ENCODE data around the gene AHCYL1.

Gene AHCYL1

GRCh38 chr1:109975718-109976117 lies 8.8 kb upstream of the AHCYL1 start:
- TF ChIP-seq, protein P1, sequence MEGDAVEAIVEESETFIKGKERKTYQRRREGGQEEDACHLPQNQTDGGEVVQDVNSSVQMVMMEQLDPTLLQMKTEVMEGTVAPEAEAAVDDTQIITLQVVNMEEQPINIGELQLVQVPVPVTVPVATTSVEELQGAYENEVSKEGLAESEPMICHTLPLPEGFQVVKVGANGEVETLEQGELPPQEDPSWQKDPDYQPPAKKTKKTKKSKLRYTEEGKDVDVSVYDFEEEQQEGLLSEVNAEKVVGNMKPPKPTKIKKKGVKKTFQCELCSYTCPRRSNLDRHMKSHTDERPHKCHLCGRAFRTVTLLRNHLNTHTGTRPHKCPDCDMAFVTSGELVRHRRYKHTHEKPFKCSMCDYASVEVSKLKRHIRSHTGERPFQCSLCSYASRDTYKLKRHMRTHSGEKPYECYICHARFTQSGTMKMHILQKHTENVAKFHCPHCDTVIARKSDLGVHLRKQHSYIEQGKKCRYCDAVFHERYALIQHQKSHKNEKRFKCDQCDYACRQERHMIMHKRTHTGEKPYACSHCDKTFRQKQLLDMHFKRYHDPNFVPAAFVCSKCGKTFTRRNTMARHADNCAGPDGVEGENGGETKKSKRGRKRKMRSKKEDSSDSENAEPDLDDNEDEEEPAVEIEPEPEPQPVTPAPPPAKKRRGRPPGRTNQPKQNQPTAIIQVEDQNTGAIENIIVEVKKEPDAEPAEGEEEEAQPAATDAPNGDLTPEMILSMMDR (conservative IDR thresholded peaks at IDR 0.05; ENCODE audit: low read length), result no peak
- no peak overlapping the region for H3K4me3 ChIP-seq (ENCODE audit: low read length)
- DNase-seq (ENCODE audit: low read depth), result peak; percentile 96

DNA sequence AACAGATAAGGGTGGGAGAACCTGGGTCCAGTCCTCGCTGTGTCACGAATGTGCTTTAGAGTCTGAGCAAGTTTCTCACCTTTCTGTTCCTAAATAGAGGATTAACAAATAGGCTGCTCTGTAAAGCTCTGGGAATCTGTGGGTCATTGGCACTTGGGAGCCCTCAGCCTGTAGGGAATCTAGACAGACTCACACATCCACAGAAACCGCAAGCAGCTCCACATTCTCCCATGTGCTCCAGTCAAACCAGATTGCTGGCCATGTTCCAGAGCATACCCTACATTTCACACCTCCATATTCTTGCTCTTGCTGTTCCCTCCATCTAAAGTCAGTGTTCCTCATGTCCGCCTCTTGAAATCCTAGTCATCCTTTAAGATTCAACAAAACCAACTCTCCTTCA lies 7.8 kb upstream of the AHCYL1 start:
- H3K4me3 ChIP-seq (ENCODE audit: low read length), result no peak overlapping the region
- TF ChIP-seq, protein P1 (conservative IDR thresholded peaks at IDR 0.05; ENCODE audit: low read length), result no peak
- peak; percentile 44 for DNase-seq (ENCODE audit: low read depth)

DNA sequence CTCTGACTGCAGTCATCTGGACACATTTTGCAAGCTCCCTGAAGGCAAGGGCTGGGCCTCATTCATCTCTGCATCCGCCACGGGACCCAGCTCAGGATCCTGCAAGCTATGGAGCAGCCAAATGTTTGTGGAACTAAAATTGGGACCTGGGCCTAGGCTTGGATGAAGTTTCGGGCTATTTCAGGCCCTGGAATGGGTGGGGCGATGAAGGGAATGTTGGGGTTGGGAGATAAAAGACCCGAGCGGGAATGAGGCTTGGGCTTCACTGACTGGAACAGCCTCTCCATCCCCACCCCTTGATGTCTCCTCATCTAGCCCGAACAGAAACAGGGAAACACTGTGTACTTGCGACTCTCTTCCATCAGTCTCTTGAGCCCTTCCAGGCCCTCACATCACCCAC lies 7.3 kb upstream of the AHCYL1 start:
- no peak for DNase-seq (ENCODE audit: low read depth)
- TF ChIP-seq, protein P1 (conservative IDR thresholded peaks at IDR 0.05; ENCODE audit: low read length), result no peak

DNA sequence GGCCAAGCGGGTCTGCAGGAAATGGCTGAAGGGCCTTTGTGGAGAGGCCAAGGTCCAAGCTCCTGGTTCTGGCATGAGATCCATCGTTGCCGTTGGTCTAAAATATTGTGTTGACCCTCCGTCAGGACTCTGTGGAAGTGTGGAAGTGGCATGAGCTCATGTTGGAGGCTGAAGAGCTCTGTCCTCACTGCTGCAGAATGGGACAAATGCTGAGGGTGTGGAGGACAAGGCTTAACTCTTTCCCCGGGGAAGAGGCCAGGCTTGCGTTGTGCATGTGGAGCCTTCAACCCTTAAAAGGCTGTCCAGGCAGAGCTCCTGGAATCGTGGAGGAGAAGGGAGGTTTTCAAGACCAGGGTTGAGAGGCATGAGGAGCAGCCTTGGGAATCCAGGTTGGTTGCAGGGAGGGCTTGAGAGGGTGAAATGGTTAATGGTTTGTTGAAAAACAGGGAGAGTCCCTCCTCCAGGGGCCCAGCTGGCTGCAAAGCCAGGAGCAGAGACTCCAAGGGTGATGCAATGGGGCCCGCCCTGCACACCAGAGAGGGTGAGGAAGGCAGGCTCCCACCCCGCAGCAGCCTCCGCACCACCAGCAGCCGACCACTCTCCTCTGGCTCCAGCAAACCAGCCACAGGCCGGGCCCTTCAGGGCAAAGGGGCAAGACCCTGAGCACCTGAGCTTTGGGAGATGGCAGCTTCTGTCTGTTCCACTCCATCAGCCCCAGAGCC lies 6.7 kb upstream of the AHCYL1 start:
- TF ChIP-seq, protein P1 (conservative IDR thresholded peaks at IDR 0.05; ENCODE audit: low read length), result no peak
- no peak for DNase-seq (ENCODE audit: low read depth)
- no peak overlapping the region for H3K4me3 ChIP-seq (ENCODE audit: low read length)

More for the DNA sequence above, 7.3 kb upstream of the AHCYL1 start:
- H3K4me3 ChIP-seq (ENCODE audit: low read length), result no peak overlapping the region

- TF ChIP-seq, protein P1 (conservative IDR thresholded peaks at IDR 0.05; ENCODE audit: low read length), result no peak
- no peak overlapping the region for H3K4me3 ChIP-seq (ENCODE audit: low read length)
- DNase-seq (ENCODE audit: low read depth), result no peak
These were observed 5.6 kb upstream of the AHCYL1 start for GRCh38 chr1:109978761-109979488.

DNA sequence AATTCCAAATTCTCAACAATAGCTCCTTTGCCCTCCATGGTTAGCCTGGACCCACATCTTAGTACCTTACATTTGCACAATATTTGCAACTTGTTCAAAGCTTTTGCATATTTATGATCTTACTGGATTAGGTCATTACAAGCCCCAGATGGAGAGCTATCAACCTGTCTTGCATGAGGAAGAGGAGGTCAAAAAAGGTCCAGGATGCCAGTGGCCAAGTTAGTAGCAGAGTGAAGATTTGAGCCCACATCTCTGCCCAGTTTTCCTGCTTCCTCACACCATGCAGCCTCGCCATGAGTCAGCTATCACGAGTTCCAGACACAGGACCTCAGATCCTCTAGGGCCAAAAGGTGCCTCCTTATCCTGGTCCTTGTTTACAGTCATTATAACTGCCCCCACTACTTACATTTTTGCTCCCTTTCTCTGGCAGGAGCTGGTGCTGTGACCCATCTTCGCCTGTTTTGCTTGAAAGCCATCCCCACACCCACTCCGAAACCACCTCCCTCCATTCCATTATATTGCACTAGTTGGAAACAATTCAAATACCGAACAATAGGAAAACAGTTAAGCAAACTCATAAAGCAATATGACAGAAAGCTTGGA lies 5.0 kb upstream of the AHCYL1 start:
- peak; percentile 79 for DNase-seq (ENCODE audit: low read depth)
- TF ChIP-seq, protein P1 (conservative IDR thresholded peaks at IDR 0.05; ENCODE audit: low read length), result no peak
- no peak overlapping the region for H3K4me3 ChIP-seq (ENCODE audit: low read length)

Data from AG10803 (cell line).